ENCODE results near the gene NME9.

NME9 gene

DNA sequence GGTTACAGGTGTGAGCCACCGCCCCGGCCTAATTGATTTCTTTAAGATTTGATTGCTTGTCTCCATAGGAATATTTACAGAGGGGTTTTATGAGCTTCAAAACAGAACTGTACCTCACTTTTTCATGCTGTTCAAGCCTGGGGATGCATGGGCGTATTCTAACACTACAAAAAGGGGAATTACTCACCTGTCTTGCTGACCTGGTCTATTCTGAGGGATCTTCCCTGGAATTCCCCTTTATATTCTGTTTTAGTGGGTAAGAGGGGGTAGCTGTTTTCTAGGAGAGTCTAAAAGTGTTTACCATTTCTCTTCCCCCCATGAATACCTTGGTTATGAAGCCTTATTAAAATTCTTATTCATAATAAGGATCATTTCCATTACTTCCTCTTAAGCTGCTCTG, 48.1 kb downstream of the NME9 start:
- Histone ChIP-seq H3K27ac (ENCODE audit: extremely low read depth, low read depth, low read length) (no peak overlapping the region), H3K9me3 (ENCODE audit: control insufficient read depth, insufficient read depth, low read depth, low read length) (no peaks in the 10 kb centered on the region), H3K4me1 (ENCODE audit: control insufficient read depth, insufficient read depth, low read length) (no peaks in the 10 kb centered on the region), H3K4me3 (ENCODE audit: low read depth, low read length) (no peak overlapping the region), H3K36me3 (ENCODE audit: control insufficient read depth in 2 of 2, insufficient read depth in 1 of 2, low read length in 2 of 2) (peaks cover 0 to 35% of the 10 kb centered on the region in 2 experiments; a peak in 1 of 3 replicates)
- TF ChIP-seq, protein P1, sequence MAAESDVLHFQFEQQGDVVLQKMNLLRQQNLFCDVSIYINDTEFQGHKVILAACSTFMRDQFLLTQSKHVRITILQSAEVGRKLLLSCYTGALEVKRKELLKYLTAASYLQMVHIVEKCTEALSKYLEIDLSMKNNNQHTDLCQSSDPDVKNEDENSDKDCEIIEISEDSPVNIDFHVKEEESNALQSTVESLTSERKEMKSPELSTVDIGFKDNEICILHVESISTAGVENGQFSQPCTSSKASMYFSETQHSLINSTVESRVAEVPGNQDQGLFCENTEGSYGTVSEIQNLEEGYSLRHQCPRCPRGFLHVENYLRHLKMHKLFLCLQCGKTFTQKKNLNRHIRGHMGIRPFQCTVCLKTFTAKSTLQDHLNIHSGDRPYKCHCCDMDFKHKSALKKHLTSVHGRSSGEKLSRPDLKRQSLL (tag by site-specific recombination; IDR thresholded peaks at IDR 0.05) = no peak
- TF ChIP-seq, protein P2, sequence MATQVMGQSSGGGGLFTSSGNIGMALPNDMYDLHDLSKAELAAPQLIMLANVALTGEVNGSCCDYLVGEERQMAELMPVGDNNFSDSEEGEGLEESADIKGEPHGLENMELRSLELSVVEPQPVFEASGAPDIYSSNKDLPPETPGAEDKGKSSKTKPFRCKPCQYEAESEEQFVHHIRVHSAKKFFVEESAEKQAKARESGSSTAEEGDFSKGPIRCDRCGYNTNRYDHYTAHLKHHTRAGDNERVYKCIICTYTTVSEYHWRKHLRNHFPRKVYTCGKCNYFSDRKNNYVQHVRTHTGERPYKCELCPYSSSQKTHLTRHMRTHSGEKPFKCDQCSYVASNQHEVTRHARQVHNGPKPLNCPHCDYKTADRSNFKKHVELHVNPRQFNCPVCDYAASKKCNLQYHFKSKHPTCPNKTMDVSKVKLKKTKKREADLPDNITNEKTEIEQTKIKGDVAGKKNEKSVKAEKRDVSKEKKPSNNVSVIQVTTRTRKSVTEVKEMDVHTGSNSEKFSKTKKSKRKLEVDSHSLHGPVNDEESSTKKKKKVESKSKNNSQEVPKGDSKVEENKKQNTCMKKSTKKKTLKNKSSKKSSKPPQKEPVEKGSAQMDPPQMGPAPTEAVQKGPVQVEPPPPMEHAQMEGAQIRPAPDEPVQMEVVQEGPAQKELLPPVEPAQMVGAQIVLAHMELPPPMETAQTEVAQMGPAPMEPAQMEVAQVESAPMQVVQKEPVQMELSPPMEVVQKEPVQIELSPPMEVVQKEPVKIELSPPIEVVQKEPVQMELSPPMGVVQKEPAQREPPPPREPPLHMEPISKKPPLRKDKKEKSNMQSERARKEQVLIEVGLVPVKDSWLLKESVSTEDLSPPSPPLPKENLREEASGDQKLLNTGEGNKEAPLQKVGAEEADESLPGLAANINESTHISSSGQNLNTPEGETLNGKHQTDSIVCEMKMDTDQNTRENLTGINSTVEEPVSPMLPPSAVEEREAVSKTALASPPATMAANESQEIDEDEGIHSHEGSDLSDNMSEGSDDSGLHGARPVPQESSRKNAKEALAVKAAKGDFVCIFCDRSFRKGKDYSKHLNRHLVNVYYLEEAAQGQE (tag by site-specific recombination; IDR thresholded peaks at IDR 0.05) = no peak
- TF ChIP-seq ZNF366 (tag by site-specific recombination; conservative IDR thresholded peaks at IDR 0.05) = no peak
- no peak for TF ChIP-seq ZNF621 (tag by site-specific recombination; IDR thresholded peaks at IDR 0.05)
- TF ChIP-seq KLF16 (tag by site-specific recombination; IDR thresholded peaks at IDR 0.05) = no peak
- TF ChIP-seq, protein P3, sequence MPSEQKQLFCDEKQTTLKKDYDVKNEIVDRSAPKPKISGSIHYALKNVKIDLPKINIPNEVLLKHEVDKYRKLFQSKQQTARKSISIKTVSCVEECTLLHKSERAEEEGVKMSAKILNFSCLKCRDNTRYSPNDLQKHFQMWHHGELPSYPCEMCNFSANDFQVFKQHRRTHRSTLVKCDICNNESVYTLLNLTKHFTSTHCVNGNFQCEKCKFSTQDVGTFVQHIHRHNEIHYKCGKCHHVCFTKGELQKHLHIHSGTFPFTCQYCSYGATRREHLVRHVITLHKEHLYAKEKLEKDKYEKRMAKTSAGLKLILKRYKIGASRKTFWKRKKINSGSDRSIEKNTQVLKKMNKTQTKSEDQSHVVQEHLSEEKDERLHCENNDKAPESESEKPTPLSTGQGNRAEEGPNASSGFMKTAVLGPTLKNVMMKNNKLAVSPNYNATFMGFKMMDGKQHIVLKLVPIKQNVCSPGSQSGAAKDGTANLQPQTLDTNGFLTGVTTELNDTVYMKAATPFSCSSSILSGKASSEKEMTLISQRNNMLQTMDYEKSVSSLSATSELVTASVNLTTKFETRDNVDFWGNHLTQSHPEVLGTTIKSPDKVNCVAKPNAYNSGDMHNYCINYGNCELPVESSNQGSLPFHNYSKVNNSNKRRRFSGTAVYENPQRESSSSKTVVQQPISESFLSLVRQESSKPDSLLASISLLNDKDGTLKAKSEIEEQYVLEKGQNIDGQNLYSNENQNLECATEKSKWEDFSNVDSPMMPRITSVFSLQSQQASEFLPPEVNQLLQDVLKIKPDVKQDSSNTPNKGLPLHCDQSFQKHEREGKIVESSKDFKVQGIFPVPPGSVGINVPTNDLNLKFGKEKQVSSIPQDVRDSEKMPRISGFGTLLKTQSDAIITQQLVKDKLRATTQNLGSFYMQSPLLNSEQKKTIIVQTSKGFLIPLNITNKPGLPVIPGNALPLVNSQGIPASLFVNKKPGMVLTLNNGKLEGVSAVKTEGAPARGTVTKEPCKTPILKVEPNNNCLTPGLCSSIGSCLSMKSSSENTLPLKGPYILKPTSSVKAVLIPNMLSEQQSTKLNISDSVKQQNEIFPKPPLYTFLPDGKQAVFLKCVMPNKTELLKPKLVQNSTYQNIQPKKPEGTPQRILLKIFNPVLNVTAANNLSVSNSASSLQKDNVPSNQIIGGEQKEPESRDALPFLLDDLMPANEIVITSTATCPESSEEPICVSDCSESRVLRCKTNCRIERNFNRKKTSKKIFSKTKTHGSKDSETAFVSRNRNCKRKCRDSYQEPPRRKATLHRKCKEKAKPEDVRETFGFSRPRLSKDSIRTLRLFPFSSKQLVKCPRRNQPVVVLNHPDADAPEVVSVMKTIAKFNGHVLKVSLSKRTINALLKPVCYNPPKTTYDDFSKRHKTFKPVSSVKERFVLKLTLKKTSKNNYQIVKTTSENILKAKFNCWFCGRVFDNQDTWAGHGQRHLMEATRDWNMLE (tag by site-specific recombination; conservative IDR thresholded peaks at IDR 0.05; ENCODE audit: low read depth) = no peak
- no peak for TF ChIP-seq ZNF133 (tag by site-specific recombination; IDR thresholded peaks at IDR 0.05)
- no peak for TF ChIP-seq ZNF174 (tag by site-specific recombination; IDR thresholded peaks at IDR 0.05)
- TF ChIP-seq ZNF155 (tag by site-specific recombination; IDR thresholded peaks at IDR 0.05) = no peak
- no peak for TF ChIP-seq BCL11A (tag by site-specific recombination; IDR thresholded peaks at IDR 0.05; ENCODE audit: low read depth)
- TF ChIP-seq KLF1 (tag by site-specific recombination; IDR thresholded peaks at IDR 0.05) = no peak
- TF ChIP-seq, protein P4, sequence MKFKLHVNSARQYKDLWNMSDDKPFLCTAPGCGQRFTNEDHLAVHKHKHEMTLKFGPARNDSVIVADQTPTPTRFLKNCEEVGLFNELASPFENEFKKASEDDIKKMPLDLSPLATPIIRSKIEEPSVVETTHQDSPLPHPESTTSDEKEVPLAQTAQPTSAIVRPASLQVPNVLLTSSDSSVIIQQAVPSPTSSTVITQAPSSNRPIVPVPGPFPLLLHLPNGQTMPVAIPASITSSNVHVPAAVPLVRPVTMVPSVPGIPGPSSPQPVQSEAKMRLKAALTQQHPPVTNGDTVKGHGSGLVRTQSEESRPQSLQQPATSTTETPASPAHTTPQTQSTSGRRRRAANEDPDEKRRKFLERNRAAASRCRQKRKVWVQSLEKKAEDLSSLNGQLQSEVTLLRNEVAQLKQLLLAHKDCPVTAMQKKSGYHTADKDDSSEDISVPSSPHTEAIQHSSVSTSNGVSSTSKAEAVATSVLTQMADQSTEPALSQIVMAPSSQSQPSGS (tag by site-specific recombination; IDR thresholded peaks at IDR 0.05; ENCODE audit: low read depth) = no peak
- TF ChIP-seq ZNF514 (tag by site-specific recombination; IDR thresholded peaks at IDR 0.05) = no peak
- no peak for TF ChIP-seq ZNF19 (tag by site-specific recombination; IDR thresholded peaks at IDR 0.05; ENCODE audit: low read depth)
- no peak for TF ChIP-seq ZEB2 (tag by site-specific recombination; IDR thresholded peaks at IDR 0.05)
- TF ChIP-seq, protein P5, sequence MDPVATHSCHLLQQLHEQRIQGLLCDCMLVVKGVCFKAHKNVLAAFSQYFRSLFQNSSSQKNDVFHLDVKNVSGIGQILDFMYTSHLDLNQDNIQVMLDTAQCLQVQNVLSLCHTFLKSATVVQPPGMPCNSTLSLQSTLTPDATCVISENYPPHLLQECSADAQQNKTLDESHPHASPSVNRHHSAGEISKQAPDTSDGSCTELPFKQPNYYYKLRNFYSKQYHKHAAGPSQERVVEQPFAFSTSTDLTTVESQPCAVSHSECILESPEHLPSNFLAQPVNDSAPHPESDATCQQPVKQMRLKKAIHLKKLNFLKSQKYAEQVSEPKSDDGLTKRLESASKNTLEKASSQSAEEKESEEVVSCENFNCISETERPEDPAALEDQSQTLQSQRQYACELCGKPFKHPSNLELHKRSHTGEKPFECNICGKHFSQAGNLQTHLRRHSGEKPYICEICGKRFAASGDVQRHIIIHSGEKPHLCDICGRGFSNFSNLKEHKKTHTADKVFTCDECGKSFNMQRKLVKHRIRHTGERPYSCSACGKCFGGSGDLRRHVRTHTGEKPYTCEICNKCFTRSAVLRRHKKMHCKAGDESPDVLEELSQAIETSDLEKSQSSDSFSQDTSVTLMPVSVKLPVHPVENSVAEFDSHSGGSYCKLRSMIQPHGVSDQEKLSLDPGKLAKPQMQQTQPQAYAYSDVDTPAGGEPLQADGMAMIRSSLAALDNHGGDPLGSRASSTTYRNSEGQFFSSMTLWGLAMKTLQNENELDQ (tag by site-specific recombination; IDR thresholded peaks at IDR 0.05; ENCODE audit: low read depth) = no peak
- no peak for TF ChIP-seq ZNF501 (tag by site-specific recombination; IDR thresholded peaks at IDR 0.05)
- CTCF ChIA-PET = no interaction called here
- POLR2A ChIA-PET = no interaction called here
